ENCODE measurements around the gene PGP.

The PGP gene

DNA sequence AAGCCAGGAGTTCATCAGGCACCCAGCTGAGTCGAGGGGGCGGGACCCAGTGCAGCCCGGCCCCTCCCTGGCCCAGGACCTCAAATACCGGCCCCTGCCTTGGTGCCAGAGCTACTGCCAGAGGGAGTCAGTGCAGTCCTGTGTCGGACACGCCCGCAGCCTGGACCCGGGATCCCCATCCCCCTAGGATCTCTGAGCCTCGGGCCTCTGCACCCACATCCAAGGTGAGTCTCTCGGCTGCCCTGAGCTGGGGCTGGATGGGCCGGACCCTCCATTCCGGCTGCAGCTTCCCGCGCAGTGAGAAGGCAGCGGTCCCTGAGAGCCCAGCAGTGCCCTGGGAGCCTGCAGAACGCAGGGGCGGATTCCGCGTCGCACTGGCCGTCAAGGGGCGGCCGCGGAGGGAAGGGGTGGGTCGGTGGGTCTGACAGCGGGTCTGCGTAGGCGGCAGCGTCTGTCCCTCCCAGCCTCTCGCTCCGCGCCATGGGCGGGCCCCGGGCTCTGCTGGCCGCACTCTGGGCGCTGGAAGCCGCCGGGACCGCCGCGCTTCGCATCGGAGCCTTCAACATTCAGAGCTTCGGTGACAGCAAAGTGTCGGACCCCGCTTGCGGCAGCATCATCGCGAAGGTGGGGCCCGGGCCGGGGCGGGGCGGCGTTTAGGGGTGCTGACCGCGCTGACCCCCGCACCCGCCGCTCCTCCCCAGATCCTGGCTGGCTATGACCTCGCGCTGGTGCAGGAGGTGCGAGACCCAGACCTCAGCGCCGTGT, 21.9 kb upstream of the PGP start, which contains the start of gene DNASE1L2:
TSS of gene DNASE1L2 (plus strand) at position 108 of the 765 bp plus-strand sequence. CDS start at position 481, 373 bp downstream.
- Histone ChIP-seq H3K27ac (ENCODE audit: low read length) (no peak within 1 kb of the TSS), H3K36me3 (ENCODE audit: control insufficient read depth, low read depth, low read length) (peaks cover 17% of the 10 kb centered on the region), H3K4me1 (ENCODE audit: control insufficient read depth, low read depth, low read length) (no peaks in the 10 kb centered on the region), H3K9me3 (ENCODE audit: control insufficient read depth, low read depth, low read length) (no peaks in the 10 kb centered on the region), H3K4me3 (ENCODE audit: low read length) (peak within 1 kb of the TSS; percentile 42), H3K27me3 (ENCODE audit: control insufficient read depth, insufficient read depth, low read length) (peaks cover 28% of the 10 kb centered on the region), H3K9ac (ENCODE audit: low read length) (no peak within 1 kb of the TSS)

DNA sequence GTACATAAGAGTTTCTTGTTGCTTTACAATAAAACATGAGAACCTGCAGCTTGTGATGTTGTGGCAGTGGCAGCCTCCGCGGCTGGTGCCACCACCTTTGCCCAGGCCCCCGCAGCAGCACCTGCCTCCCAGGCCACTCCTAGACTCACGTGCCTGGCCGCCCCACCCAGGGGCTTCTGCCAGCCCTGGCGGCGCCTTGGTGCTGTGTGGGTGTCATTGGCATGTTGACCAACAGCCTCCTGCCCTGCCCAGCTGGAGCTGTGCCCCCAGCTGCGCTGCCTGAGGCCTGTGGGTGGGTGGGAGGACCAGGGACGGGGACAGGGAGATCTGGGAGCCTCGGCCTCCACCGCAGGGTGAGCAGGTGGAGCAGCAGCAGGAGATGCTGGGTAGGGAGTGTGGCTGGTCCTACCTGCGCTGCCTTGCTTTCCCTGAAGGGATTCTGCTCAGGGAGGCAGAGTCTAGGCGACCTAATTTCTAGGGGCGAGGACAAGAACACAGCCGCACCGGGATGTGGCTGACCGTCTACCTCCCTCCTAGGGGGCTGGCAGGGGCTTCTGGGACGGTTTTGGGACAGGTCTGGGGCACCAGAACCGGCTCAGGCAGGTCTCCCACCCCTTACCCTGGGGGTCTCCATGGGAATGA, 21.2 kb upstream of the PGP start:
- H3K9ac ChIP-seq (ENCODE audit: low read length): no peak overlapping the region
- peaks cover 21% of the 10 kb centered on the region for H3K36me3 ChIP-seq (ENCODE audit: control insufficient read depth, low read depth, low read length)
- H3K27ac ChIP-seq (ENCODE audit: low read length): no peak overlapping the region
- H3K27me3 ChIP-seq (ENCODE audit: control insufficient read depth, insufficient read depth, low read length): peaks cover 28% of the 10 kb centered on the region
- no peaks in the 10 kb centered on the region for H3K9me3 ChIP-seq (ENCODE audit: control insufficient read depth, low read depth, low read length)
- H3K4me3 ChIP-seq (ENCODE audit: low read length): no peak overlapping the region
- H3K4me1 ChIP-seq (ENCODE audit: control insufficient read depth, low read depth, low read length): no peaks in the 10 kb centered on the region

DNA sequence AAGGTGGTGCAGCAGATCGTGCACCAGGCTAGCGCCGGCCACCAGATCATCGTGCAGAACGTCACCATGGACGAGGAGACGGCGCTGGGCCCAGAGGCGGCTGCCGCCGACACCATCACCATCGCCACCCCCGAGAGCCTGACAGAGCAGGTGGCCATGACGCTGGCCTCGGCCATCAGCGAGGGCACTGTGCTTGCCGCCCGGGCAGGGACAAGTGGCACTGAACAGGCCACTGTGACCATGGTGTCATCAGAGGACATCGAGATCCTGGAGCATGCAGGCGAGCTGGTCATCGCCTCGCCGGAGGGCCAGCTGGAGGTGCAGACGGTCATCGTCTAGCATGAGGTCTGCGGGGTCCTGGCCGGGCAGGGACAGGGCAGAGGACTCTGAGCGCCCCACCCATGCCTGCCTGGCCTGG, 20.6 kb upstream of the PGP start:
- Histone ChIP-seq H3K4me3 (ENCODE audit: low read length) (no peak overlapping the region), H3K27me3 (ENCODE audit: control insufficient read depth, insufficient read depth, low read length) (peaks cover 28% of the 10 kb centered on the region), H3K36me3 (ENCODE audit: control insufficient read depth, low read depth, low read length) (peaks cover 21% of the 10 kb centered on the region), H3K27ac (ENCODE audit: low read length) (no peak overlapping the region), H3K4me1 (ENCODE audit: control insufficient read depth, low read depth, low read length) (no peaks in the 10 kb centered on the region), H3K9me3 (ENCODE audit: control insufficient read depth, low read depth, low read length) (no peaks in the 10 kb centered on the region), H3K9ac (ENCODE audit: low read length) (no peak overlapping the region)

DNA sequence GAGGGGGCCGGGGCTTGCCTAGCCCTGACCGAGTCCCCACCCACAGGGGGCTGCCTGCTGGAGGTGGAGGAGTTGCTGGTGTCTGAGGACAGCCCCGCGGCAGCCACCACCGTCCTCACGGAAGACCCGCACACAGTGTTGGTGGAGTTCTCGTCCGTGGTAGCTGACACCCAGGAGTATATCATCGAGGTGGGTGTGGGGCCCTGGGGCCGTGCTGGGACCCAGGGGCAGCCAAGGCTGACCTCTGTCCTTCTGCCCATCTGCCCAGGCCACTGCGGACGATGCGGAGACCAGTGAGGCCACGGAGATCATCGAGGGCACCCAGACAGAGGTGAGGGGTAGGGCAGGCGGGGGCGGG, 20.2 kb upstream of the PGP start:
- no peak overlapping the region for H3K4me3 ChIP-seq (ENCODE audit: low read length)
- no peaks in the 10 kb centered on the region for H3K9me3 ChIP-seq (ENCODE audit: control insufficient read depth, low read depth, low read length)
- peaks cover 28% of the 10 kb centered on the region for H3K27me3 ChIP-seq (ENCODE audit: control insufficient read depth, insufficient read depth, low read length)
- H3K27ac ChIP-seq (ENCODE audit: low read length): no peak overlapping the region
- H3K36me3 ChIP-seq (ENCODE audit: control insufficient read depth, low read depth, low read length): peaks cover 21% of the 10 kb centered on the region
- H3K4me1 ChIP-seq (ENCODE audit: control insufficient read depth, low read depth, low read length): no peaks in the 10 kb centered on the region
- H3K9ac ChIP-seq (ENCODE audit: low read length): no peak overlapping the region

DNA sequence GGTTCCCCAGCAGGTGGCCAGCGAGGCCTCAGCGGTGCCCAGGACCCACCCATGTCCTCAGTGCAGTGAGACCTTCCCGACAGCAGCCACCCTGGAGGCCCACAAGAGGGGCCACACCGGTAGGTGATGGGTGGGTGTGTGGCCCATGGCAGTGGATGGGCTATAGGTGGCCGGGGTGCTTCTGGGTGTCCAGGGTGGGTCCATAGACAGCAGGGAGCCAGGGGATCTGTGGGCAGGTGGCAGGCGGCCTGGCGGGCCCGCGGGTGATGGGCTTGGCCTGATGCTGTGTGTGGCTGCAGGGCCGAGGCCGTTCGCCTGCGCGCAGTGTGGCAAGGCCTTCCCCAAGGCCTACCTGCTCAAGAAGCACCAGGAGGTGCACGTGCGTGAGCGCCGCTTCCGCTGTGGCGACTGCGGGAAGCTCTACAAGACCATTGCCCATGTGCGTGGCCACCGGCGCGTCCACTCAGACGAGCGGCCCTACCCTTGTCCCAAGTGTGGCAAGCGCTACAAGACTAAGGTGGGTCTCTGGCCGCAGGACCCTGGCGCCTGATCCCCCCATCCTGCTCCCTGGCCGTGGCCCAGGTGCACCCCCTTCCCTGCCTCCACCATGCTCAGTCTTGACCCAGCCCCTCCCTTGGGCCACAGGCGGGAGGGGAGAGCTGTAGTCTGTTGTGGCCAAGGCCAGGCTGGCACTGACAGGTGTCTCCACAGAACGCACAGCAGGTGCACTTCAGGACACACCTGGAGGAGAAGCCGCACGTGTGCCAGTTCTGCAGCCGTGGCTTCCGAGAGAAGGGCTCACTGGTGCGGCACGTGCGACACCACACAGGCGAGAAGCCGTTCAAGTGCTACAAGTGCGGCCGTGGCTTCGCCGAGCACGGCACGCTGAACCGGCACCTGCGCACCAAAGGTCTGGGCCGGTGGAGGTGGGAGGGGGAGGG, 19.5 kb upstream of the PGP start:
- H3K9ac ChIP-seq (ENCODE audit: low read length): no peak overlapping the region
- H3K9me3 ChIP-seq (ENCODE audit: control insufficient read depth, low read depth, low read length): no peaks in the 10 kb centered on the region
- peaks cover 27% of the 10 kb centered on the region for H3K36me3 ChIP-seq (ENCODE audit: control insufficient read depth, low read depth, low read length)
- H3K4me1 ChIP-seq (ENCODE audit: control insufficient read depth, low read depth, low read length): no peaks in the 10 kb centered on the region
- H3K4me3 ChIP-seq (ENCODE audit: low read length): no peak overlapping the region
- peaks cover 28% of the 10 kb centered on the region for H3K27me3 ChIP-seq (ENCODE audit: control insufficient read depth, insufficient read depth, low read length)
- no peak overlapping the region for H3K27ac ChIP-seq (ENCODE audit: low read length)

DNA sequence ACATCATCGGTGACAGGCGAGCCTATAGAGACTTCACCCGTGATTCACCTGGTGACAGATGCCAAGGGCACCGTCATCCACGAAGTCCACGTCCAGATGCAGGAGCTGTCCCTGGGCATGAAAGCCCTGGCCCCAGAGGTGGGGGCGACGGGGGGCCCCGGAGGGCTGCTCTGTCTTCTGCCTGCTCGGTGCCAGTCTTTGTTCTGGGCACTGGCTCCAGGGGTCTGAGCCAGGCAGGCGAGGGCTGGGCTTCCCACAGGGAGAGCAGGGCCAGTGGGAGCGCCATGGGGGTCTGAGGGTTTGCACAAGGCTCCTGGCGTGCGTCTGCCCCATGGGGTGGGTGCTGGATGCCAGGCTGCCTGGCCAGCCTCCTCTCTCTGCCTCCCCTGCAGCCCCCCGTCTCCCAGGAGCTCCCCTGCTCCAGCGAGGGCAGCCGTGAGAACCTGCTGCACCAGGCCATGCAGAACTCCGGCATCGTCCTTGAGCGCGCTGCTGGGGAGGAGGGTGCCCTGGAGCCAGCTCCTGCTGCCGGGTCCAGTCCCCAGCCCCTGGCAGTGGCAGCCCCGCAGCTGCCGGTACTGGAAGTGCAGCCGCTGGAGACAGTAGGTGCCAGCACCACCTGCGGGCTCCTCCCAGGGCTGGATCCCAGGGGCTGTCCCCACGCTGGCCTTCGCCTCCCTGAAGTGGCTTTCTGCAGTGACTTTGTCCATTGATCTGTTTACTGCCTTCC, 18.6 kb upstream of the PGP start:
- Histone ChIP-seq H3K27me3 (ENCODE audit: control insufficient read depth, insufficient read depth, low read length) (peaks cover 26% of the 10 kb centered on the region), H3K4me3 (ENCODE audit: low read length) (no peak overlapping the region), H3K36me3 (ENCODE audit: control insufficient read depth, low read depth, low read length) (peaks cover 34% of the 10 kb centered on the region), H3K27ac (ENCODE audit: low read length) (no peak overlapping the region), H3K9ac (ENCODE audit: low read length) (no peak overlapping the region), H3K4me1 (ENCODE audit: control insufficient read depth, low read depth, low read length) (no peaks in the 10 kb centered on the region), H3K9me3 (ENCODE audit: control insufficient read depth, low read depth, low read length) (no peaks in the 10 kb centered on the region)

DNA sequence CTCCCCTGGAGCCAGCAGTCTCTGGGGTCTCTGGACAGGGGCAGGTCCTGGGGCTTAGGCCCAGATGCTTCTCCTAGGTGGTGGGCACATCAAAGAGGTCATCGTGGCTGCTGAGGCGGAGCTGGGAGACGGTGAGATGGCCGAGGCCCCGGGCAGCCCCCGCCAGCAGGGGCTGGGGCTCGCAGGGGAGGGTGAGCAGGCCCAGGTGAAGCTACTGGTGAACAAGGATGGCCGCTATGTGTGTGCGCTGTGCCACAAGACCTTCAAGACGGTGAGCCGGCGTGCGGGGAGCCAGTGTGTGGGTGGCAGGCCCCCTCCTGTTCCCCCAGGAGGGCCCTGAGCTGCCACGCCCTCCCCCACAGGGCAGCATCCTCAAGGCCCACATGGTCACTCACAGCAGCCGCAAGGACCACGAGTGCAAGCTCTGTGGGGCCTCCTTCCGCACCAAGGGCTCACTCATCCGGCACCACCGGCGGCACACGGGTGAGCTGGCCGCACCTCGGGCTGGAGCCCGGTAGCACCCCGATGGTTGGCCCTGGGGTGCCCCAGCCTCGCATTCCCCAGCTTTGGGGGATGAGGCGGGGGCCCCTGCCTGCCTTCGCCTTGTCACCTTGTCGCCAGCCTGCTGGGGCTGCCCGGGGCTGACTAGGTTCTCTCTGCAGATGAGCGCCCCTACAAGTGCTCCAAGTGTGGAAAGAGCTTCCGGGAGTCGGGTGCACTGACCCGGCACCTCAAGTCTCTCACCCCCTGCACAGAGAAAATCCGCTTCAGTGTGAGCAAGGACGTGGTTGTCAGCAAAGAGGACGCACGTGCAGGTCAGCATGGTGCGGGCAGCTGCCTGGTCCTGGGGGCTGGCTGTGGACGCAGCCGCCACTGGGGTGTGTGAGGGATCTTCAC, 17.7 kb upstream of the PGP start:
- no peak overlapping the region for H3K27ac ChIP-seq (ENCODE audit: low read length)
- H3K9me3 ChIP-seq (ENCODE audit: control insufficient read depth, low read depth, low read length): no peaks in the 10 kb centered on the region
- no peaks in the 10 kb centered on the region for H3K4me1 ChIP-seq (ENCODE audit: control insufficient read depth, low read depth, low read length)
- no peak overlapping the region for H3K4me3 ChIP-seq (ENCODE audit: low read length)
- H3K27me3 ChIP-seq (ENCODE audit: control insufficient read depth, insufficient read depth, low read length): peaks cover 17% of the 10 kb centered on the region
- H3K9ac ChIP-seq (ENCODE audit: low read length): no peak overlapping the region
- peaks cover 34% of the 10 kb centered on the region for H3K36me3 ChIP-seq (ENCODE audit: control insufficient read depth, low read depth, low read length)

DNA sequence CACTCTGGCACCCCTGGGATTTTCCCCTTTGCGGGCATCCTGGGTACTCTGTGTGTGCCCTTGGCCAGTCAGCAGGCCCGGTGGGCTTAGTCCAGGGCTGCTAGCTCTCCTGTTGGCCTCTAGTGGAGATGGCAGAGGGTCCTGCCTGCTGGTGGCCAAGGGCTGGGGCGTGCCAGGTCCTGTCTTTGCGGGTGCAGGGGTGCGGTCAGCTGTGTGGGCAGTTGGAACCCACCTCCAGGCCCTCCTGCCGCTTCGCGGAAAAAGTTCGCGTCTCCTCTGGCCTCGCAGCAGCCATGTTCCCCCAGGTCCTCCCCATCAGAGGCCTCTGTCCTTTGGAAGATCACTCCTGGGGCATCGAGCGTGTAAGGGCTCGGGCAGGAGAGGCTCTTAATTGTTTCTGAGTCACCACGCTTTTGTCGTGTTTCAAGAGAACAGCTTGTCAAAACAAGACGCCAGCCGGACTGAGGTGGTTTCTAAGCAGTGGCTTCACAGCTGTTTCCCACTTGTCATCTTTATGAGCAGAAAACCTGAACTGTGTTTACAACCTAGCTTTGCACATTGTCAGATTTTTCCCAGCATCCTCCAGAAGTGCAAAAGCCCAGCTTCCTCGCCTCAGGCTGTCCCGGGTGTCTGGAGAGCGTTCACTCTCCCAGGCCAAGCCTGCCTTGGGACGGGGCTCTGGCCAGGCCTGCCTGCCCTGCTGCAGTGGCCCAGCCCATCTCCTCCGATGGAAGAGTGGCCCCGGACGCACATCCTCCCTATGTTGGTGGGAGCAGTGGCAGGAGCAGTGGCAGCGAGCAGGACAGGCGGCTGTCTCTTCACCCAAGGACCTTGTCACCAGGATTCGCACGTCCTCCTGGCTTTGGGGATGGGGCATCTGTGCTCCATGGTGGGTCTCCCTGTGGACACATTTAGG, 16.6 kb upstream of the PGP start:
- H3K4me3 ChIP-seq (ENCODE audit: low read length): no peak overlapping the region
- H3K4me1 ChIP-seq (ENCODE audit: control insufficient read depth, low read depth, low read length): no peaks in the 10 kb centered on the region
- no peak overlapping the region for H3K9ac ChIP-seq (ENCODE audit: low read length)
- no peak overlapping the region for H3K27ac ChIP-seq (ENCODE audit: low read length)
- H3K27me3 ChIP-seq (ENCODE audit: control insufficient read depth, insufficient read depth, low read length): peaks cover 7% of the 10 kb centered on the region
- peaks cover 34% of the 10 kb centered on the region for H3K36me3 ChIP-seq (ENCODE audit: control insufficient read depth, low read depth, low read length)
- H3K9me3 ChIP-seq (ENCODE audit: control insufficient read depth, low read depth, low read length): no peaks in the 10 kb centered on the region

DNA sequence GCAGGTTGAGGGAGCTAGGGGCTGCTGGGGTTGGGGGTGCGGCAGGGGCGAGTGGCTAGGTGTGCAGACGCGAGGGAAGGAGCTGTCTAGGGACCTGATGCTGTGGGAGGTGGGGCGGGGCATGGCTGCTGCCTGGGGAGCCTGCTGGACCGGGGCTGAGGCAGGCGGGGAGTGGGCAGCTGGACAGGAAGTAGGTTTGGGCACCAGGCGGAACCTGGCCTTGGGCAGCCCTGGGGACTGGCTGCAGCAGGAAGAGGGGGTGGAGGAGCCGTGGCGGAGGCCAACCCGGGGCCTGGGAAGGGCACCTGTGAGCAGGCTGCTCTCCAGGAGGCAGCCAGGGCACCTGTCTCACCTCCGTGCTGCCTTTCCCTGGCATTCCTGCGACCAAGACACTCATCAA, 15.7 kb upstream of the PGP start:
- Histone ChIP-seq H3K36me3 (ENCODE audit: control insufficient read depth, low read depth, low read length) (peaks cover 34% of the 10 kb centered on the region), H3K9ac (ENCODE audit: low read length) (no peak overlapping the region), H3K4me1 (ENCODE audit: control insufficient read depth, low read depth, low read length) (no peaks in the 10 kb centered on the region), H3K27me3 (ENCODE audit: control insufficient read depth, insufficient read depth, low read length) (no peaks in the 10 kb centered on the region), H3K4me3 (ENCODE audit: low read length) (no peak overlapping the region), H3K27ac (ENCODE audit: low read length) (no peak overlapping the region), H3K9me3 (ENCODE audit: control insufficient read depth, low read depth, low read length) (no peaks in the 10 kb centered on the region)
